Activated CD8-positive, alpha-beta memory T cell treated with anti-CD3 and anti-CD28 coated beads, Interleukin-2, amount 50 U/mL, for 48 hours (primary cell): Measurements from ENCODE around the gene MSANTD3.
A peak's percentile ranks its signal among the peaks of the same experiment; 100 is the strongest.

Source experiments
- DNase-seq: peaks from one replicate; pipeline ENCODE4 v3.0.0-alpha.2; 2020

Gene MSANTD3

DNA sequence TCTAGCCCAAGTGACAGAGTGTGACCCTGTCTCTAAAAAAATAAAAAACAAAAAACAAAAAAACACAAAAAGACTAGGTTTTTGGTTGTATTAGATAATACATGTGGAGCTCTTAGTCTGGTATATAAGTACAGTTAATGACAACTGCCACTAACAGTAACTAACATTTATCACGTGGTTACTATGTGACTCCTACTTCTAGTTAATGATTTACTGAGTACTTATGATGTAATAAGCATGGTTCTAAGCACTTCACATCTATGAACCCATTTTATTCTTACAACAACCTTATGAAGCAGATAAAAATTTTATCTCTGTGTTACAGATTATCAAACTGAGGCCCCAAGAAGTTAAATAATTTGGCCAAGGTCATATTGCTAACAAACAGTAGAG lies 39.9 kb downstream of the MSANTD3 start:
- no peak for DNase-seq

DNA sequence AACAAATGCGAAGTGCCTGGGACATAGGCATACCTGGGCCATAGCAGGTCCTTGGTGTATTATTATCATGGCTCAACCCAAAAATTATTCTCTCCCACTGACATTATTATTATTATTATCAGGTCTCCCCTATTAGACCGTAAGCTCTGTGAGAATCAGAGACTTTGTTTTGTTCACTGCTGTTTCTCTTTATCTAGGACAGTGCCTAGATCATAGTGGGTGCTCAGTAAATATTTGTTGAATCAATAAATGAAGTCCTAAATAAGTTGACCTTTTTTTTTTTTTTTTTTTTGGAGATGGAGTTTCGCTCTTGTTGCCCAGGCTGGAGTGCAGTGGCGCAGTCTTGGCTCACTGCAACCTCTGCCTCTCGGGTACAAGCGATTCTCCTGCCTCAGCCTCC lies 41.1 kb downstream of the MSANTD3 start:
- no peak for DNase-seq

GRCh38 chr9:100472268-100472667 lies 45.3 kb downstream of the MSANTD3 start:
- no peak for DNase-seq

GRCh38 chr9:100472788-100473275 lies 45.9 kb downstream of the MSANTD3 start, which contains the start of gene TMEFF1:
Gene TMEFF1 (plus strand): TSS chr9:100473149. CDS start chr9:100473545, 396 bp downstream.
- peak; percentile 77 for DNase-seq

DNA sequence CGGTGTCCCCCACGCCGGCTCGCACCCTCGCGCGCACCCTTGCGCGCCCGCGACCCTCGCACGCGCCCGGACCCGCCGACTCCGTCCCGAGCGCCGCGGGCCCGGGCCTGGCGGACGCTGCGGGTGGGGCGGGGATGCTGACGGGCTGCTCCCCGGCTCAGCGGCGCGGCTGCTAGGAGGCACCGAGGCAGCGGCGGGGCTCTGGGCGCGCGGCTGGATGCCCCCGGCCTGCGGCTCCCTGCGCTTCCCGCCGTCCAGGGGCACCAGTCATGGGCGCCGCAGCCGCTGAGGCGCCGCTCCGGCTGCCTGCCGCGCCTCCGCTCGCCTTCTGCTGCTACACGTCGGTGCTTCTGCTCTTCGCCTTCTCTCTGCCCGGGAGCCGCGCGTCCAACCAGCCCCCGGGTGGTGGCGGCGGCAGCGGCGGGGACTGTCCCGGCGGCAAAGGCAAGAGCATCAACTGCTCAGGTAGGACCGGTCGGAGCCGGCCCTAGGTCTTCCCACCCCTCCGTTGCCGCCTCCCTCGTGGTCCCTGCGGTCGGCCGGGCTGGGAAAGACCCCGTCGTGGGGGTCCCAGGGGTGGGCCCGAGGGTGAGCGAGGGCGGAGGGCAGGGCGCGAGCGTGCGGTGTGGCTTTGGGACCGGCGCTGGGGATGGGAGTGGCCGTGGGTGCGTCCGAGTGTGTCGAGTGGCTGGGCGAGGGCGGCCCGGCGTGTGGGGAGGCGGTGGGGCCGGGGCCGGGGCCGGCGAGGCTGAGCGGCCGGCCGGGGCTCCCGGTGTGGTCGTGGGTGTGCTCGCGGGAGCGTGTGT lies 46.5 kb downstream of the MSANTD3 start:
- peak; percentile 73 for DNase-seq

DNA sequence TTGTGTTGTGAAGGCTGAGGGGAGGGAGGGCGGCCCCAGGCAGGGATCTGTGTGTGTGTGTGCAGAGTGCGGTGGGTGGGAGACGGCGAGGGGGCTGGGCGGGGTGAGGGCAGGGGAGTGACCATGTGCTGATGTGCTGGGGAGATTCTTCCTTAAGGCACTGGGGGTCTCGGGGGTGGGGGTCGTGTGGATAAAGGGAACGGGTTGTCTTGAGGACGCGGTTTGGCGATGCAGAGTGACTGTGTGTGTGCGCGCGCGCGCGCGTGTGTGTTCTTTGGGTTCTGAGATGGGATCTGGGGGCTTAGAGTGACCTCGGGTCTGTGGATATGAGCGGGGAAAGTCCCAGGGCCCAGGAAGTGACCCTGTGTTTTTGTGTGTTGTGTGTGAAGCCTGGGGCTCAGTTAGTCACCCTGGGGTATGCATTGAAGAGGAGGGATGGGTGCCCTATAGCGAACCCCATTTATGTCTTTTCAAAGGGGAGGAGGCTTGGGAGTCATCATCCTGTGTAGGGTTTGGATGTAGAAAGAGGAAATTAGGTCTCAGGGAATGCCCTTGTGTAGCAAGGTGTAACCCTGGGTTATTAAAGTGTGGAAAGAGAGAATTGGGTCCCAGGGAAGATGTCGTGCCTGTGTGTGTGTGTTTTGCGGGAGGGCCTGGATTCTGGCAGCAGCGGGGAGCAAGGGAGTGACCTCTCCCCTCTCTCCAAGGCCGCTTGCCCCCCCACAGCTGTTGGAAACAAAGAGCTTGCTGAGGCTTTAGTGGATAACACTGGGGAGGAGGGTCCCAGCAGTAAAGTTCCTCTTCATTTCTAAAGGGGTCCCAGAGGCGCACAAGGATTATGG lies 47.4 kb downstream of the MSANTD3 start:
- DNase-seq = peak; percentile 52

DNA sequence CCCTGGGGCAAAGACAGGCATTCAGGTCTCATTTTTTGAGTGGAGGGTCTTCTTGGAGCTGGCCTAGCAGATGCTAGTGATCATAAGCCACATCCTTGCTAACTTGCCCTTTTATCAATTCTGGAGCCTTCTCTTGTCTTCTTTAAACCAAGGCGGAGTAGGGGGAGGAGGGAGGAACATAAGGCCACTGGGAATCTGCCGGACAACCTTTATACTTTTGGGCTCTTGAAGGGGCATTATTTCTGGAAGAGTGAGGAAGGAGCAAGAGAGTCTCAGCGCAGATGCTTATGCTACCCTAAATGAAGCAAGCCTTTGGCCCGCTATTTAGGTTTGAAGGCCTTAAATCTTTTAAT lies 48.0 kb downstream of the MSANTD3 start:
- no peak for DNase-seq

DNA sequence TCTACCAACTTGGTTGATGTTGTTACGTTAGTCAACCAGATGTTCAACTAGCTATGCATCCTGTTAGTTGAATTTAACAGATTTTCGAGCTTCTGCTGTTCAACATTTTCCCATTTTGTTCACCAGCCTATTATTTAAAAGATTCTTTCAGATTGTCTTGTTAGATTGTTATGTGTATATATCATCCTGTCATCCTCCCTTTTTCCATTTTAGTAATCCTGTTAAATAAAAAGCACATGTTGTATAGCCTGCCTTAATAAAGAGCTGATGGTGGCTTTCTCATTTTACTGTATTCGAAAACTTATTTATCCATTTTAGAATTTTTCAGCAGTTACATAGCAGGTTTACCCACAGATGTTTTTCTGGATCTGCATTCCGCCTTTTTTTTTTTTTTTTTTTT lies 50.3 kb downstream of the MSANTD3 start:
- no peak for DNase-seq

DNA sequence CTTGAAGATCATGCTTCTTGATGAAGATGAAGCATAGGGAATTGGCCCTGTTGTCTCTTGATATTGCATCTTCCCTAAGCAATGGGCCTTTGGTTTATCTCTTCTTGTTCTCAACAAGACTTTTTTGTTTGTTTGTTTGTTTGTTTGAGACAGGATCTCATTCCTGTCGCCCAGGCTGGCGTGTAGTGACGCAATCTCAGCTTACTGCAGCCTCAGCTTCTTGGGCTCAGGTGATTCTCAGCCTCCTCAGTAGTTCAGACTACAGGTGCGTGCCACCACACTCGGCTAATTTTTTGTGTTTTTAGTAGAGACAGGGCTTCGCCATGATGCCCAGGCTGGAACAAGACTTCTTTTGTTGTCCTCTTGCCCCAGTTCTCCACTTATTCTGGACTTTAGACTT lies 51.2 kb downstream of the MSANTD3 start:
- no peak for DNase-seq

- no peak for DNase-seq
These were observed 52.9 kb downstream of the MSANTD3 start for GRCh38 chr9:100479820-100480219.

DNA sequence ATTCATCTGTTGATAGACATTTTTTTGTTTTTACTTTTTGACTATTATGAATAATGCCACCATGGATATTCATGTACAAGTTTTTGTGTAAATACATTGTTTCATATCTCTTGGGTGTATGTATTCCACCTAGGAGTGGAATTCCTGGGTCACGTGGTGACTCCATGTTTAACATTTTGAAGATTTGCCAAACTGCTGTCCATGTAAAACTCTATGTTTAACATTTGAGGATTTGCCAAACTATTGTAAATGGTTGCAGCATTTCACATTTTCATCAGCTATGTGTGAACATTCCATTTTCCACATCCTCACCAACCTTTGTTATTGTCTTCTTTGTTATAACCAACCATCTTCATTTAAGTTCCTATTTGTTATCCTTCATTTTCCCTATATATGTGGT lies 58.3 kb downstream of the MSANTD3 start:
- no peak for DNase-seq

DNA sequence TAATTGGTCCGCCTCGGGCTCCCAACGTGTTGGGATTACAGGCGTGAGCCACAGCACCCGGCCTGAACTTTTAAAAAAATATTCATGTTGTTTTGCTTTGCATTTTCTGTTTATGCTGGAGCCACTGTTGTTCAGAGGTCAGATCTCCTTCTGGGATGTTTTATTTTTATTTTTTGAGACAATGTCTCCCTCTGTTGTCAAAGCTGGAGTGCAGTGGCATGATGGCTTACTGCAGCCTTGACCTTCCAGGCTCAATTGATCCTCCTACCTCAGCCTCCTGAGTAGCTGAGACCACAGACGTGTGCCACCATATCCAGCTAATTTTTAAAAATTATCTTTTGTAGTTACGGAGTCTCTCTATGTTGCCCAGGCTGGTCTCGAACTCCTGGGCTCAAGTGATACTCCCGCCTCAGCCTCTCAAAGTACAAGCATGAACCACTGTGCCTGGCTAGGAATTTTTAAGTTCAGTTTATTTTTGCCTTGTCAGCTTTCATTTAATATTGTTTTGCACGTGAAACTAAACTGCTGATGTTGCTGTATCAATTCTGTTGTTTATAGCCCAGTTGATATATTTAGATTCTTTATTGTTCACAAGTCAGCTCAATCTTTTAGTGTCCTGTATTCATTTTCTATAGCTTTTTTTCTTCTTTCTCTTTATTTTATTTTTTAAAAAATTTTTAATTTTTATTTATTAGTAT lies 59.7 kb downstream of the MSANTD3 start:
- DNase-seq = no peak

DNA sequence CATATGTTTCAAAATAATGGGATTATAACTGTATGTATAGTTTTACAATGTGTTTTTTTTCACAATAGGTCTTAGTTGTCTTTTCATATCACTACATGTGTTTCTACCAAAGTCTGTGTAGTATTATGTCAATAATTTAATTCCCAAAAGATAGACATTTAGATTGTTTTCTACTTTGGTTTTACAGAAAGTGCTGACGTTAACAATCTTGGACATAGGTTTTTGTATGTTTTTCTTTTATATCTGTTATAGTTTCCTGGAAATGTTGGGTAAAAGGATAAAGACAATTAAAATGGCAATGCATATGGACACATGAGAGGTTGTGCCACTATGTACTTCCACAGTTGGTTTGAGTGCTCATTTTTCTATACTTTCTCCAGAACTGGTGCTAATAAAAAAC lies 61.2 kb downstream of the MSANTD3 start:
- DNase-seq = no peak

DNA sequence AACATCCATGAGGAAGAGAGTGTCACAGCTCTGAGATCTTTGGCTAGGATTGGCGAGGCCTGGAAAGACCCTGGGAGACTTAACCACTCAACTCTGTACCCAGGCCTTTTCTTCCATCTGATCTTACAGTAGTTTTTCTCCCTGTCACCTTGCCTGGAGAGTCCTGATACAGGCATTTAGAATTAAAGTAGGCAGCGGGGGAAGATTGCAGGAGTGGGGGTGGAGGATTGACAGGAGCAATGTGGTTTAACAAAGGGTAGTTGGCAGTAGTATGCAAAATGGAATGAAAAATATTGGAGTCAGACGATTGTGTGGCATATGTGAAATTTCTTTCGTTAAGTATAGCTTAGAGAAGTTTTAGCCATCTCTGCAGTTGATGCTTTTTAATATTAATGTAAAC lies 62.9 kb downstream of the MSANTD3 start:
- DNase-seq = no peak

DNA sequence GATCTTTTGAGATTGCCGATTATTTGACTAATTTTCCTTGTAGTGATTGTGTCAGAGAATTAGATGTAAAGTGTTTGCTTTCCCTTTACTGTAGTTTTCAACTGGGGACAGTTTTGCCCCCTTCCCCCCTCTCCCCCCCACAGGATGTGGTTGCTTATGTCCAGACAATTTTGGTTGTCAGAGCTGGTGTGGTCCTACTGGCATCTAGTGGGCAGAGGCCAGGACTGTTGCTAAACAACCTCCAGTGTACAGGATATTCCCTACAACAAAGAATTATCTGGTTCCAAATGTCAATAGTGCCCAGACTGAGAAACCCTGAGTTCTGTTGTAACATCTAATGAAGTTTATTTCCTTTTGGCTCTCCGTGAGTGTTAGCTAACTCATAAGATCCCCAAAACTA lies 66.0 kb downstream of the MSANTD3 start:
- DNase-seq = no peak

DNA sequence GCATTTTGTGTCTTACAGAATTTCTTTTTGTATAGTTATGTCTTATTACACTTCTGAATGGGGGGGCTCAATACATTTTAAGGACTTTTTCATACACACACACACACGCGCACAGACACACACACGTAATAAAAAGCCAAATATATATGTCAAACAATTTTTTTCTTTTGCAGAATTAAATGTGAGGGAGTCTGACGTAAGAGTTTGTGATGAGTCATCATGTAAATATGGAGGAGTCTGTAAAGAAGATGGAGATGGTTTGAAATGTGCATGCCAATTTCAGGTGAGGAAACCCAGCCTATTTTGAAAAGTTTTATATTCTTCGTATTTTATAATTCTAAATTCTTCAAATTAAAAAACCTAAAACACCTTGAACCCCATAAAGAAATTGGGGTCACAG lies 71.6 kb downstream of the MSANTD3 start:
- no peak for DNase-seq

GRCh38 chr9:100499460-100499859 lies 72.5 kb downstream of the MSANTD3 start:
- no peak for DNase-seq

DNA sequence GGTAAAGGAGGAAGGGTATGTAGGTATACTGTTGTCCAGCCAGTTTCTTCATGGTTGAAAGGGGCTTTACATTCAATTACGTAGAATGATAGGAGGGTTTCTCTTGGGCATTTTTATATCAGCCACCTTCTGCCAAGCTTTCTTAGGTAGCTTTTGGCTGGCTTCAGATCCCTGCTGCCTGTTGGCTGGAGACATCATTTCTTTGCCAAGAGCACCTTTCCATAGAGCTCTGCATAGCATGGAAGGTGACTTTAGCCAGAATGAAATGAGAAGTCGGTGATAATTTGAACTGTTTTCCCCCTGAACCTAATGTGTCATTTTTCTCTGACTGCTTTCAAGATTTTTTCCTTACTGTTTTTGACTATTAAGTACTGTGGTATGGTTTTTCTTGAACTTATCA lies 72.9 kb downstream of the MSANTD3 start:
- DNase-seq = no peak
